Subcutaneous adipose tissue (tissue), 4 donors: Measurements from ENCODE around the gene IMPDH2. TPM values are rescaled to one million over a fixed set of nuclear protein-coding genes. Genes with fewer than 3 reads are reported as not detected.

Experiments
- total RNA-seq, 4 donors: library from RNA; depleted of rRNA; stranded (reverse); fragments of >200 nt; gene quantifications; one replicate each; pipeline ENCODE4 v1.1.0, GENCODE V29; 2016
- TF ChIP-seq, protein P1 (sequence below): fragments of 450-650 bp; IDR thresholded peaks from one replicate; pipeline ENCODE4 v1.5.1; 2016; ENCODE audit warnings: low read depth, mild to moderate bottlenecking, control low read depth, antibody characterized with exemption, moderate library complexity

Gene IMPDH2
- total RNA-seq, 4 donors from 2014 or later: 92.3 to 126 (median 105) TPM

DNA sequence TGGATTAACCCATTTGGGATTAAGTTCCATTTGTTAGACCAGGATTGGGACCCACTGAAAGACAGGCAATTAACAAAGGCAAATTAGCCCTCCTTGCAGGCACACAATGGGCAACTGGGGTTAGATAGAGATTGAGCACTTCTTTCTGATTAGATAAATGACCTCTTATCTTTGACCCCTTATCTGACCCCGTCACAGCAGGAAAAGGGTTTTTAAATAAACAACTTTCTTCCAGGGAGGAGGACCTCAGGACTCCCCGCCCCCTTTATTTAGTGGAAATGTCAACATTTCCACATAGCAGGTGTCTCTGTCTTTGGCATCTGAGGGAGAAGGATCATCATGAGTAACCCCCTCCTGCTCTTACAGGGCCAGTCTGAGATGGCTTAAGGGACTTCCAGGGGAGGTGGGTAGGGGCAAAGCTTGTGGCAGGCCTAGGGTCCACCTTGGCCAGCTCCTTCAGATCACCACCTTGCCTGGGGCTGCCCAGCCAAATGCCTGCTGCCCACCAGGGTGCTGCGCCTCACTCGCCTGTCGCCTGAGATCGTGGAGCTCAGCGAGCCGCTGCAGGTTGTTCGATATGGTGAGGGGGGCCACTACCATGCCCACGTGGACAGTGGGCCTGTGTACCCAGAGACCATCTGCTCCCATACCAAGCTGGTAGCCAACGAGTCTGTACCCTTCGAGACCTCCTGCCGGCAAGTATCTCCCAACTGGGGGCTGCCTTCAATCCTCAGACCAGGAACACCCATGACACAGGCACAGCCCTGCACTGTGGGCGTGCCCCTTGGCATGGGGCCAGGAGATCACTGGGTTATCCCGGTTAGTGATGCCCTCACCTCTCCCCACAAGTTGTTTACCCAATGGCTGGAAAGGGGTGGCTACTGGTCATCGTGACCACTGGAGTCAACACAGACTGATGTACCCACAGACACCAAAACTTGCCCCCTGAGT, 24.6 kb downstream of the IMPDH2 start:
- TF ChIP-seq, protein P1, sequence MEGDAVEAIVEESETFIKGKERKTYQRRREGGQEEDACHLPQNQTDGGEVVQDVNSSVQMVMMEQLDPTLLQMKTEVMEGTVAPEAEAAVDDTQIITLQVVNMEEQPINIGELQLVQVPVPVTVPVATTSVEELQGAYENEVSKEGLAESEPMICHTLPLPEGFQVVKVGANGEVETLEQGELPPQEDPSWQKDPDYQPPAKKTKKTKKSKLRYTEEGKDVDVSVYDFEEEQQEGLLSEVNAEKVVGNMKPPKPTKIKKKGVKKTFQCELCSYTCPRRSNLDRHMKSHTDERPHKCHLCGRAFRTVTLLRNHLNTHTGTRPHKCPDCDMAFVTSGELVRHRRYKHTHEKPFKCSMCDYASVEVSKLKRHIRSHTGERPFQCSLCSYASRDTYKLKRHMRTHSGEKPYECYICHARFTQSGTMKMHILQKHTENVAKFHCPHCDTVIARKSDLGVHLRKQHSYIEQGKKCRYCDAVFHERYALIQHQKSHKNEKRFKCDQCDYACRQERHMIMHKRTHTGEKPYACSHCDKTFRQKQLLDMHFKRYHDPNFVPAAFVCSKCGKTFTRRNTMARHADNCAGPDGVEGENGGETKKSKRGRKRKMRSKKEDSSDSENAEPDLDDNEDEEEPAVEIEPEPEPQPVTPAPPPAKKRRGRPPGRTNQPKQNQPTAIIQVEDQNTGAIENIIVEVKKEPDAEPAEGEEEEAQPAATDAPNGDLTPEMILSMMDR: no peak

DNA sequence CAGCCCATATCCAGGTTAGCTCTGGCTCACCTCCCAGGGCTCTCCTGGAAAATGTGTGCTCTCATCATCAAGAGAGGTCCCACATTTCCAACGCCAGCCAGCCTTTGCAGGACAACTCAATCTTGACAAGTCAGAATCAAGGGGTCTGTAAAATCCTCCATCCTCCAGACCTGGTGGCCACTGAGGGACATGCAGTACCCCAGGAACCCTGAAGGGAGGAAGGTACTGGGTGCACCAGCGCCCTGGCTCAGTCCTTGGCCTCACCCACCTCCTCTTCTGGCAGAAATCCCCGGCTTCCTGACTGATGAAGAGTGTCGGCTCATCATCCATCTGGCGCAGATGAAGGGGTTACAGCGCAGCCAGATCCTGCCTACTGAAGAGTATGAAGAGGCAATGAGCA, 28.0 kb downstream of the IMPDH2 start:
- TF ChIP-seq, protein P1: no peak

DNA sequence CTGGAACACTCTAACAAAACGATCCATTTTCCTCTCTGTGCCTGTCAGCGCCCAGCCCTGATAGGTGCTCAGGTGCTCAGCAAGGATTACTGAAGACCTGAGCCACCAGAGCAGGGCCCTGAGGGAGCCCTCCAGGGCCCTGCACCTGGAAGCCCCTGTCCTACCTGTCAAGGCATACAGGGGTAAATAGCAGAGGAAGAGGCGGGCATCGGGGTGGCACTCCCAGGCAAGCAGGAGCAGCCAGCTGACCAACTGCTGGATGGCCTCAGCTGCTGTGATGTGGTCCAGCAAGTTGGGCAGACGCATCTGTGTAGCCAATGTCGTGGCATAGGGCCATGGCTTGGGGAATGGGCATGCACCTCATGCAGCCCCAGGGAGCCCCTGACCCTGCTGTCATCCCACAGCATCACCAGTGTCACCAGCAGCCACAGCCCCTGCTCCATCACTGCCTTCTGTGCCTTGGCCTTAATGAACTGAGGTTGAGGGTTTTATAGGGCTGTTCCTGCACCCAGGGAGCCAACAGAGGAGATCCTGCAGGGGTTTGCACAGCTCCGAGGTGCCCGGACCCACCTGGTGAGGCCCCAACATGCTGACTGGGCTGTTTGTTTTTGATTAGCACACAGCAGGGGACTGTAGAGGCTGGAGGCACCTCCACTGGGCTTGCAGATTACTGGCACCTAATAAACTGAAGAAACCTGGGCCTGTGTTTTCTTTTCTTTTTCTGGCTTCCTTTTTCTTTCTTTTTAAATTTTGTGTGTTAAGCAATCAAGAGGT, 29.9 kb downstream of the IMPDH2 start:
- TF ChIP-seq, protein P1: no peak

DNA sequence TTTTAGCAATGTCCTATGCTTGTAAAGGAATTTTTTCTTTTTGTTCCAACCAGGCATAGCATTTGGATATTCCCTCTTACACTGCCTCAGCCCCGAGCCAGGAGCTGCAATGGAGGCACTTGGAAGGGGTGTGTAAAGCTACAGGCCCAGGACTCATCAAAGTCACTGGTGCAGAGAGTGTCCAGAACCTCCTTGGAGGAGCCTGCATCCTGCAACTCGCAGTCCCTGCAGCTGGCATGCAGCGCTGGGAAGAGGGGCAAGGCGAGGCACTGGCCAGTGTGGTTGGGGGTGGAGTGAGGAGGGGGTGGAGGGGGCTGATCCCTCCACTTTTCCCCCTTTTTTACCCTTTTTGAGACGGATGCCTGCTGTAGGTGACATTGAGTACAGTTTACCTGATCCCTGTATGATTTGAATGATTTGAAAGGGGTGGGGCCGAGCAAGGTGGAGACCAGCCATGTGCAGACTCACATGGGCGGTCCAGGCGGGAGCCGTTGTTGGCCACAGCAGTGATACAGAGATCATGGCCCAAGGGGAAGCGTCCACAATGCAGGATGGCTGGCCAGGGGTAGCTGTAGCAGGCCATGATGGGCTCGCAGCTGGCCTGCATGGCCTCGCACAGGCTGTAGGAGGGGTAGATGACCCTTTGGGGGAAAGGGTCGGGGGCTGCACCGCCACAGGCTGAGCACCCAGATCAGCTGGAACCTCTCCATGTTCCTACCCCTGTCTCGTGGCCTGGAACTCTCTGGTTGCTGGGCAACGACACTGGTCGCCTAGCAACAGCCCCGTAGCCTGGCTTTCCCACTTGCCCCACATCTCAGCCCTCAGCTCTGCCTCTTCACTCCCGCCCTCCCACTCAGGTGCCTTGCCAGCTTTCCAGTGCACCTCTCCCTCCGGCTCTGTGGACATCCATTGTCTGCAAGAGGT, 31.2 kb downstream of the IMPDH2 start:
- TF ChIP-seq, protein P1: no peak

DNA sequence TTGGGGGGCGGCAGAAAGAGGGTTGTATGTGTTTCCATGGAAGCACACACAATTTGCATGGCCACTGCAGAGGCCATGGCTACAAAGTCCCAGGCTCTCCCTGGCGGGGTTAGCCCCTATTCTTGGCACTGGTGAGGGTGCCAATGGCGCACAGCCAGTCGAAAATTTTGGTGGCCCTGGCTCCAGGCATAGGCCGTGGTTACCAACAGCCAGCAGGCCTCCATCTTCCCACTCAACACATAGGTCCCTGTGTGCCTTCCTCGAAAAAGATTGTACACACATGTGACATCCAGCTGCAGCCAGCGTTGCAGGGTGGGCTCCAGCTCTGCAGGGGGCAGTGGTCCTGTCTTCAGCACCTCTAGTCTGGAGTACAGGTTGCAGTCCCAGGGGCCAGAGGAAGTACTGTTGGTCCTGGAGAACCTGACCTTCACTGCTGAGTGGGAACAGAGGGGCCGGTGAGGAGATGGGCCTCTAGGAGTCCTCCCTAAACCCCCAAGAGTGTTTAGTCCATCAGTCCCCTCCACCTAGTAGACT, 32.0 kb downstream of the IMPDH2 start:
- TF ChIP-seq, protein P1: no peak

DNA sequence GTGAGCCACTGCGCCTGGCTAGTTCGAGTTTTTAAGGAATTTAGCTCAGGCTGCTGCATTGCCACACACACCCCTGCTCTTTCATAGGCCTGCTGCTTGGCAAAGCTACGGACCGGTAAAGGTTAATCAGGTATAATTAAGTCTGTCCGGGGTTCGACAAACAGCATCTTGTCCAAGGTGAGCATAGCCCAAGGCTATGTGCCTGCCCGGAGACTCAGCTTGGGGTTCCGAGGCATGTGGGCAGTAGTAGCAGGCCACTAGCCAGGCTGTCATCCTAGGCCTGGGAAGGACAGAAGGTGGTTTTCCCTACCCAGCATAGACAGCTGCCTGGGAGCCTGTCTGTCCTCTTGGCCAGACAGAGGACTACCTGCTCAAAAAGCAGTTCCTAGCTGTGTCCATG, 32.6 kb downstream of the IMPDH2 start:
- TF ChIP-seq, protein P1: no peak
